GM13976 (cell line): Measurements from ENCODE around the gene EHD1.

Experiments
- DNase-seq: peaks from one replicate; pipeline ENCODE4 v3.0.0; 2012; ENCODE audit warnings: low spot score
- in situ Hi-C: fragments of 300-500 bp; cut with MboI; formaldehyde crosslinking; loops from one replicate; pipeline ENCODE4 v1.12.0; 2022; ENCODE audit warnings: low sequenced_read_pairs, mixed read lengths, inconsistent platforms; ENCODE audit not compliant: unreplicated experiment
- TF ChIP-seq, protein P1 (sequence below): IDR thresholded peaks from 2 replicates; pipeline ENCODE4 v1.5.1; 2012; ENCODE audit warnings: borderline replicate concordance, mild to moderate bottlenecking; ENCODE audit not compliant: insufficient read depth; ENCODE audit errors: extremely low read depth, missing control alignments, control extremely low read depth

Gene EHD1

DNA sequence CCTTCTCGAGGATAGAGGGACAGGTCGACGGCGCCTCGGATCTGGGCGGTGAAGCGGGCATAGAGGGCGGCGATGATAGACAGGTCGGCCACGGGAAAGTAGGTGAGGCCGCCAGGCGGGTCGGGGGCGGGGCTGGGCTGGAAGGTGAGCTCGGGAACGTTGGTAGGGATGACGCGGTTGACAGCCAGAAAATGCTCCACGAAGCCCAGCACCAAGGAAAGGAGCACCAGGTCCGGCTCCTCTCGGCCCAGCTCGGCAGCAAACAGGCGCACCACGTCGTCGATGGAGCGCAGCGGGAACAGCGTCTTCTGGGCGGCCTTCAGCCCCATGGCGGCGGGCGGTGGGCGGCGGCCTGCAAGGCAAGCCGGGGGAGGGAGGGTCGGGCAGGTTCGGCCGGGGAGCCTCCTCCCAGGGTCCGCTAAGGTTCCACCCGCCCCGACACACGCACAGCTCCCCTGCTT, 68.6 kb downstream of the EHD1 start:
- peak; percentile 58 for DNase-seq
- in situ Hi-C loops: no loop called here
- TF ChIP-seq, protein P1, sequence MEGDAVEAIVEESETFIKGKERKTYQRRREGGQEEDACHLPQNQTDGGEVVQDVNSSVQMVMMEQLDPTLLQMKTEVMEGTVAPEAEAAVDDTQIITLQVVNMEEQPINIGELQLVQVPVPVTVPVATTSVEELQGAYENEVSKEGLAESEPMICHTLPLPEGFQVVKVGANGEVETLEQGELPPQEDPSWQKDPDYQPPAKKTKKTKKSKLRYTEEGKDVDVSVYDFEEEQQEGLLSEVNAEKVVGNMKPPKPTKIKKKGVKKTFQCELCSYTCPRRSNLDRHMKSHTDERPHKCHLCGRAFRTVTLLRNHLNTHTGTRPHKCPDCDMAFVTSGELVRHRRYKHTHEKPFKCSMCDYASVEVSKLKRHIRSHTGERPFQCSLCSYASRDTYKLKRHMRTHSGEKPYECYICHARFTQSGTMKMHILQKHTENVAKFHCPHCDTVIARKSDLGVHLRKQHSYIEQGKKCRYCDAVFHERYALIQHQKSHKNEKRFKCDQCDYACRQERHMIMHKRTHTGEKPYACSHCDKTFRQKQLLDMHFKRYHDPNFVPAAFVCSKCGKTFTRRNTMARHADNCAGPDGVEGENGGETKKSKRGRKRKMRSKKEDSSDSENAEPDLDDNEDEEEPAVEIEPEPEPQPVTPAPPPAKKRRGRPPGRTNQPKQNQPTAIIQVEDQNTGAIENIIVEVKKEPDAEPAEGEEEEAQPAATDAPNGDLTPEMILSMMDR: no peak

DNA sequence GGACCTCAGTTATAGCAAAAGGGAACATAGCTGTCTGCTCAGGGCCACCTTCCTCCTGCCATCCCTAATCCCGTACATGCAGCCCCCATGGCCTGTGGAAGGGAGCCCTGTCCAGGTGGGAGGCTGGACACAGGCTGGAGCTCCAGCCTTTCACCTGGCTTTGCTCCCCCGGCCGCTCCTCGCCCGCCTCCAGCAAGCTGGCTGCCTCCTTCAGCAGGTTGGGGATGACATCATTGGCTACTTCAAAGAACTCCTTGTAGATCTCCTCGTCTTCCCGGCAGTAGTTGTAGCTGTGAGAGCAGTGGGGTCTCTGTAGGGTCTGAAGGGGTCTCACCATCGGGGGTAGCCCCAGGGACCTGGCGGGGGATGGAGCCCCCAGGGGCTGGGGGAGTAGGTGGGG, 72.9 kb downstream of the EHD1 start:
- TF ChIP-seq, protein P1: no peak
- in situ Hi-C loops: no loop called here
- DNase-seq: no peak

DNA sequence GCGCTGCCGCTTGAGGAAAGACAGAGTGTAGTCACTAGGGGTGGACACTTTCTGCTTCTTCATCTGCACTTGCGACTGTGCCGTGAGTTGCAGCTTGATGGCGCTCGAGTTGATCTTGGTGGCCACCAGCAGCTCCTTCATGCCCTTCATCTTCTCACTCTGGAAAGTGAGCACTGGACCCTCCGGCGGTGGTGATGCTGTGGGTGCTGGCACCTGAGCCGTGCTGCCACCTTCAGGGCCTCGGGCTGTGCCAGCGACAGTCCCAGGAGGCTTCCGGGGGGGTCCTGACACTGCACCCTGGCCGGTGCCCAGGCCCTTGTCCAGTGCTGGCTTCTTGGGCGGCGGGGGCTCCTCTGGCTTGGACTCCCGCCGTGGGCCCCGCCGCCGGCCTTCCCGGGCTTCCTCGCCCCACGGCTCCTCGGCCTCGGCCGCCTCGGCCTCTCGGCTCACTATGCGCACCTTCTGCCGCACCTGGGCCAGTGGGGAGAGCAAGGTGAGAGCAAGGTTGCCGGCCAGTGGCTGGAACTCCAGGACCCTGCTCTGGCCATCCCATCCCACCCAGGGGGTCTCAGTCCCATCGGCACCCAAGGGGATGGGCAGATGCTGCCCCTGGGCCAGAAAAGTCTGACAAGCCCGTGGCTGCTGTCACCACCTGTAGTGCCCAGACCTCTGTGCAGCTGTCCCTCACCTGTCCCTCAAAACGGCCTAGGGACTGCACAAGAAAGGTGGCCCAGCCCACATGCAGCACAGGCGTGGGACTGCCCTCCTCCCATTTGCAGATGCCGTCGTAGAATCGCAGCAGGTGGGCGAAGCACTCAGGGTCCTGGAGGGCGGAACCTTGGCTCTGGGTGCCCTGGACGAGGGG, 73.8 kb downstream of the EHD1 start:
- DNase-seq: no peak
- TF ChIP-seq, protein P1: no peak
- in situ Hi-C loops: no loop called here

DNA sequence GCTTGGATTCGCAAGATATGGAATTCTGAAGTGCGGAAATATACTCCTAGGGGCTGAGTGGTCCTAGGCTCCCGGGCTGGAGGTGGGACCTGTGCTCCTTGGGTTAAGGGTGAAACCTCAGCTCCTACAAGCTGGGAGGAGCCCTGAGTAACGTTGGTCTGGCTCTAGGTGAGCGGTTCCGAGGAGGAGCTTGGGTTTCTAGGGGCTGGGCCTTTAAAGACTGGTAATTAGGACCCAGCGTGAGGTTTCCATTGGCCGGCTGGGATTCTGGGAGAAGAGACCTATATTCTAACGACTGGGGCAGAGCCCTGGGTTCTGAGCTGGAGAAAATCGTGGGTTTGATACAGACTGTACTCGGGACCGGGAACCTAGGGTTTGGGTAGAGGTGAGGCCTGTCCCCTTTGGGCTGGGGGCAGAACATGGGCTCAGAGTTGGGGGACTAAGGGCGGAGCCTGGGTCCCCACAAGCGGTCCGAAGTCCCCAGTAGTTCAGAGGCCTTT, 74.5 kb downstream of the EHD1 start:
- in situ Hi-C loops: no loop called here
- DNase-seq: no peak
- TF ChIP-seq, protein P1: no peak

DNA sequence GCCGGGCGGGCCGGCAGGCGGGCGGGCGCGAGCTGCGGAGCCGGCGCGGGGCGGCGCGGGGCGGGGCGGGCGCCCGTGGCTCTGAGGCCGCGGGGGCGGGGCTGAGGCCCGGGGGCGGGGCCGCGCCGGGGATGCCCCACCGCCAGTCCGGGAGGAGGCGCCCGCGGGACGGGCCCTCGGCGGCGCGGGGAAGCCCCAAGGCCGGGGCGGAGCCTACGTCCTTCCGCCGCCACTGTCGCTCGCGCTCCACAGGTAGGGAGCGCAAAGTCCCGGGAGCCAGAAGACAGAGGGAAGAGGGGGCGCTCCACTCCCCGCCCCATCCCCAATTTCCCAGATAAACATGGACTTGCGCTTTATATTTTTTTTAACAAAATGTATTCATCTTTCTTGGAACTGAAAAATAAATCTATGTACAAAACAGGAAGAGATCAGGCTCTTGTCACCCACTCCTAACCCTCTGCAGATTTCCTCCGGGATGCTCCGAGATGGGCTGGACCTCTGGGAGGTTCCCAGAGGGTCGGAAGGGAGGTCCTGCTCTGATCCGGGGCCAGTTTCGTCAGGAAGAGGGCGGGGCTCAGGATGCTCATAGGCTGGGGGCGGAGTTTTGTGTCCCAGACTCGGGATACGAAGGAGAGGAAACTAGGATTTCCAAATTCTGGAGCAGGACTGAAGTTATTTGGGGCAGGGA, 75.1 kb downstream of the EHD1 start, which contains the start of gene MAP4K2:
TSS of gene MAP4K2 (minus strand) at position 57 of the 688 bp plus-strand sequence. CDS start 65 bp downstream, outside the sequence.
- in situ Hi-C loops: no loop called here
- TF ChIP-seq, protein P1: no peak

DNA sequence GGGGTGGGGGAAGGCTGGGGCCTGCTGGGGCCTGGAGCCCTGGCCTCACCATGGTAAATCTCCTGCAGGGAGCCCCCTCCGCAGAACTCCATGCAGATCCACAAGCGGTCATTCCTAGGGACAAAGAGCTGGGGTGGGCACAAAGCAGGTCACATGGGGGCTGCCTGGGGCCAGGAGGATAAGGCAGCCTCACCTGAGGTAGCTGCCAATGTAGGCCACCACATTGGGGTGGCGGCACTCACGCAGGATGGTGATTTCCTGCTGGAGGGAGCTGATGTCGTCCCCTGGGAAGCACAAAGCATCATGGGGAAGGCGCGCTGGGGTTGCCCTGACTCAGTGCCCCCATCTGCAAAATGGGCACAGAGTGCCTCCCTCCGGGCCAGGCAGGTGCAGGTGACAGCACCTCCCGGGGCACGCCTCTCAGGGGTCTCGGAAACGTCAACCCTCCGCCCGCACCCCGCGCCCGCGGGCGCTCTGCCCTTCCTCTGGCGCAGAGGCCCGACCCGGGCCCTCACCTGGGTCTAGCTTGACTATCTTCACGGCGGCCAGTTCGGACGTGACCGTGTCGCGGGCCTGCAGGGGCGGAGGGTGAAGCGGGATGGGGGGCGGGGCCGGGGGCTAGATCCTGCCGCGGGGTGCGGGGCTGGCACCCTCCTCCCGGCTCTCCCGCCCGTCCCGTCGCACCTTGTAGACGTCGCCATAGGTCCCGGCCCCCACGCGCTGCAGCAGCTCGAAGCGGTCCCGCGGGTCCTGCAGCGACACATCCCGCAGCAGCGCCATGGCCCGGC, 75.9 kb downstream of the EHD1 start:
- TF ChIP-seq, protein P1: no peak
- no peak for DNase-seq
- in situ Hi-C loops: no loop called here

More for the DNA sequence above, 75.1 kb downstream of the EHD1 start, which contains the start of gene MAP4K2:
- peak; percentile 98 for DNase-seq
